K562 (cell line): ENCODE measurements around the gene MIEF2. TPM values are rescaled to one million over a fixed set of nuclear protein-coding genes. Genes with fewer than 3 reads are reported as not detected.

Source experiments
- ATAC-seq: fragments of 200-7000 bp; cut with Tn5 transposase; 3 replicates; pipeline ENCODE4 v1.9.1; 2020; ENCODE audit warnings: moderate library complexity
- BruUV-seq: library from RNA; stranded (reverse); fragments of 400-500 nt; replicated peaks from 2 replicates; lab custom pipeline; 2021; lab: Mats Ljungman, UMichigan
- CTCF ChIA-PET: fragments of 300-600 bp; formaldehyde crosslinking; extraction: SDS; loops from one replicate; lab custom pipeline; 2021; ENCODE audit warnings: low intra/inter-chr PET ratio; lab: Yijun Ruan, JAX
- POLR2A ChIA-PET: fragments of 300-600, 350-650 bp; sonication (Branson Sonifier 250); formaldehyde crosslinking; extraction: SDS; loops from one replicate; lab custom pipeline; 2021; ENCODE audit warnings: antibody characterized with exemption, inconsistent platforms; lab: Yijun Ruan, JAX
- DNase-seq, 4 experiments: peaks; one replicate each; pipeline versions ENCODE4 v3.0.0 to v3.0.0-alpha.2; 2011 to 2018; ENCODE audit warnings: low spot score in 3 of 4, mixed read lengths in 3 of 4; ENCODE audit errors: extremely low read depth in 1 of 4
- FAIRE-seq: peaks from 2 replicates; lab custom pipeline; 2011; peaks lifted over from hg19 to GRCh38; lab: Jason Lieb, UNC
- H2AFZ ChIP-seq: 2 replicates; pipeline ENCODE4 v1.6.0; 2011; ENCODE audit warnings: low read depth, low read length, control low read depth, inconsistent platforms
- H3K27ac ChIP-seq: fragments of 200-600 bp; 3 replicates; pipeline ENCODE4 v1.8.0; 2011; ENCODE audit warnings: low read depth, mild to moderate bottlenecking, control low read depth, inconsistent platforms, low read length, moderate library complexity, mixed read lengths; ENCODE audit errors: extremely low read depth
- H3K27me3 ChIP-seq, 2 experiments: fragments of 300-600 bp in 1 of 2; 2 replicates in 1 of 2; 3 replicates in 1 of 2; pipeline versions ENCODE4 v1.6.0 to v1.8.0; 2011; ENCODE audit warnings: inconsistent platforms in 2 of 2, low read length in 2 of 2, mild to moderate bottlenecking in 1 of 2, mixed read lengths in 1 of 2, moderate library complexity in 1 of 2; ENCODE audit not compliant: control insufficient read depth in 2 of 2, insufficient read depth in 2 of 2
- H3K36me3 ChIP-seq: fragments of 300-600 bp; 3 replicates; pipeline ENCODE4 v1.8.0; 2011; ENCODE audit warnings: mild to moderate bottlenecking, low read length, inconsistent platforms; ENCODE audit not compliant: control insufficient read depth, insufficient read depth
- H3K4me1 ChIP-seq, 2 experiments: fragments of 200-600 bp in 1 of 2; replicated peaks in 1 of 2; 2 replicates in 1 of 2; 3 replicates in 1 of 2; pipeline versions ENCODE4 v1.5.1 to v1.8.0; 2011; ENCODE audit warnings: inconsistent platforms in 2 of 2, low read length in 2 of 2, mild to moderate bottlenecking in 1 of 2, mixed read lengths in 1 of 2, moderate library complexity in 1 of 2; ENCODE audit not compliant: control insufficient read depth in 2 of 2, insufficient read depth in 2 of 2
- H3K4me2 ChIP-seq: 2 replicates; pipeline ENCODE4 v1.6.1; 2011; ENCODE audit warnings: low read length, control low read depth, inconsistent platforms, mixed read lengths; ENCODE audit not compliant: insufficient read depth
- H3K4me3 ChIP-seq: fragments of 200-600 bp; sonication (generic), shearing (Covaris generic); 2 replicates; pipeline ENCODE4 v1.5.1; 2016; ENCODE audit warnings: control low read depth, inconsistent platforms
- H3K79me2 ChIP-seq: fragments of 200-600 bp; 3 replicates; pipeline ENCODE4 v1.8.0; 2011; ENCODE audit warnings: low read length, inconsistent platforms; ENCODE audit not compliant: control insufficient read depth, insufficient read depth
- H3K9ac ChIP-seq, 2 experiments: 2 replicates each; pipeline versions ENCODE4 v1.6.0 to v1.6.1; 2011; ENCODE audit warnings: low read depth in 2 of 2, low read length in 2 of 2, control low read depth in 1 of 2, inconsistent platforms in 1 of 2, mild to moderate bottlenecking in 1 of 2, mixed read lengths in 1 of 2; ENCODE audit not compliant: insufficient read depth in 1 of 2
- H3K9me1 ChIP-seq: one replicate; pipeline ENCODE4 v1.6.0; 2011; ENCODE audit warnings: inconsistent platforms, mild to moderate bottlenecking, low read length, moderate library complexity; ENCODE audit not compliant: control insufficient read depth, insufficient read depth
- H3K9me3 ChIP-seq: replicated peaks from 2 replicates; pipeline ENCODE4 v1.5.1; 2011; ENCODE audit warnings: low read depth, low read length, inconsistent platforms; ENCODE audit not compliant: control insufficient read depth, insufficient read depth
- H4K20me1 ChIP-seq: replicated peaks from 2 replicates; pipeline ENCODE4 v1.6.1; 2011; ENCODE audit warnings: low read length, inconsistent platforms, mixed read lengths; ENCODE audit not compliant: control insufficient read depth, insufficient read depth
- DIDO1 ChIP-seq: fragments of 450-650 bp; IDR thresholded peaks from 2 replicates; pipeline ENCODE4 v1.6.1; 2016; ENCODE audit warnings: low read depth, missing biosample characterization, missing genetic modification characterization
- HCFC1 ChIP-seq: IDR thresholded peaks from 2 replicates; pipeline ENCODE4 v1.6.1; 2012; ENCODE audit warnings: low read depth, low read length, improper control_type of control experiment
- HSF4 ChIP-seq: fragments of 250-450 bp; sonication (Bioruptor Pico); IDR thresholded peaks from 2 replicates; pipeline ENCODE4 v2.1.2; 2022; ENCODE audit warnings: mild to moderate bottlenecking, moderate library complexity, borderline replicate concordance
- MEIS2 ChIP-seq: fragments of 450-650 bp; IDR thresholded peaks from 2 replicates; pipeline ENCODE4 v1.6.1; 2014; ENCODE audit warnings: mild to moderate bottlenecking; ENCODE audit not compliant: partially characterized antibody
- RNF2 ChIP-seq: sonication (generic); IDR thresholded peaks from 2 replicates; pipeline ENCODE4 v1.6.1; 2016
- ZNF75A ChIP-seq: fragments of 450-650 bp; formaldehyde crosslinking; IDR thresholded peaks from 2 replicates; pipeline ENCODE4 v1.4.0; 2020; ENCODE audit warnings: mild to moderate bottlenecking
- WGBS: fragments of 100-300 bp; shearing (Covaris generic); methylation state at CpG from one replicate; pipeline ENCODE4 v1.1.6; 2016; ENCODE audit warnings: low coverage, mixed read lengths; ENCODE audit not compliant: insufficient coverage; ENCODE audit errors: missing lambda C conversion rate; 5-methylcytosine and 5-hydroxymethylcytosine counted together
- in situ Hi-C: fragments of 300-500 bp; cut with MboI; formaldehyde crosslinking; loops from 4 replicates; pipeline ENCODE4 v1.15.0; 2018; ENCODE audit warnings: inconsistent platforms, mixed read lengths
- intact Hi-C: fragments of 100-400 bp; cut with micrococcal nuclease; formaldehyde crosslinking; loops from 2 replicates; pipeline ENCODE4 v1.14.2; 2022
- polyA plus RNA-seq, 8 experiments: library from polyadenylated mRNA; depleted of rRNA in 4 of 8; stranded (reverse) in 5 of 8; unstranded in 3 of 8; fragments of >200 nt; fragmentation: Nextera tagmentation in 2 of 8; fragmentation: Illumina TruSeq in 1 of 8; extraction: Ambion mirVana in 2 of 8; extraction: Trizol in 1 of 8; gene quantifications; 2 replicates each; pipeline versions ENCODE4 v1.2.1 to v1.2.3, GENCODE V29; 2011 to 2014; ENCODE audit warnings: inconsistent platforms in 1 of 8, missing spikeins in 1 of 8
- total RNA-seq, 7 experiments: library from RNA; depleted of rRNA in 6 of 7; stranded (reverse); fragments of >200 nt in 6 of 7; fragmentation: Illumina TruSeq in 2 of 7; extraction: Trizol in 2 of 7; gene quantifications; 2 replicates each; pipeline versions ENCODE4 v1.2.1 to v1.2.3, GENCODE V29; 2011 to 2021; ENCODE audit warnings: low replicate concordance in 1 of 7
- TF ChIP-seq, protein P1 (sequence below): sonication (generic); formaldehyde crosslinking; IDR thresholded peaks from 2 replicates; pipeline ENCODE4 v1.8.1; 2023; ENCODE audit warnings: mild to moderate bottlenecking, missing genetic modification reagents
- TF ChIP-seq, protein P2 (sequence below): fragments of 450-650 bp; formaldehyde crosslinking; IDR thresholded peaks from 2 replicates; pipeline ENCODE4 v1.4.0; 2022; ENCODE audit warnings: mild to moderate bottlenecking, moderate library complexity

The MIEF2 gene
- total and polyA plus RNA-seq, 9 of the 15 experiments (the other 6 are each of a cell fraction or from before 2014, with no cell fraction given), result 0.10 to 8.2 (median 2.4) TPM

- peaks cover 3 to 24% of the 10 kb centered on the region in 2 experiments; a peak in 4 of 5 replicates for H3K4me1 ChIP-seq
- H3K4me3 ChIP-seq, result no peak overlapping the region
- peaks cover 70% of the 10 kb centered on the region; the same call in 2 of the 3 replicates for H3K36me3 ChIP-seq
- intact Hi-C loops (no loop called here), in situ Hi-C loops (no loop called here)
- peaks cover 2% of the 10 kb centered on the region for H3K9me1 ChIP-seq
- ChIA-PET CTCF (no interaction called here), POLR2A (interaction anchor here (0.9 kb wide), 1 partner anchor 8 kb away, joined by 3 read pairs; the partner anchor contains the start of gene FLII)
- TF ChIP-seq DIDO1 (no peak), MEIS2 (no peak), ZNF75A (no peak), HCFC1 (no peak), HSF4 (CRISPR knock-in tag) (no peak), RNF2 (no peak)
- TF ChIP-seq, protein P1, sequence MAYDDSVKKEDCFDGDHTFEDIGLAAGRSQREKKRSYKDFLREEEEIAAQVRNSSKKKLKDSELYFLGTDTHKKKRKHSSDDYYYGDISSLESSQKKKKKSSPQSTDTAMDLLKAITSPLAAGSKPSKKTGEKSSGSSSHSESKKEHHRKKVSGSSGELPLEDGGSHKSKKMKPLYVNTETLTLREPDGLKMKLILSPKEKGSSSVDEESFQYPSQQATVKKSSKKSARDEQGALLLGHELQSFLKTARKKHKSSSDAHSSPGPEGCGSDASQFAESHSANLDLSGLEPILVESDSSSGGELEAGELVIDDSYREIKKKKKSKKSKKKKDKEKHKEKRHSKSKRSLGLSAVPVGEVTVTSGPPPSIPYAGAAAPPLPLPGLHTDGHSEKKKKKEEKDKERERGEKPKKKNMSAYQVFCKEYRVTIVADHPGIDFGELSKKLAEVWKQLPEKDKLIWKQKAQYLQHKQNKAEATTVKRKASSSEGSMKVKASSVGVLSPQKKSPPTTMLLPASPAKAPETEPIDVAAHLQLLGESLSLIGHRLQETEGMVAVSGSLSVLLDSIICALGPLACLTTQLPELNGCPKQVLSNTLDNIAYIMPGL, result no peak
- TF ChIP-seq, protein P2, sequence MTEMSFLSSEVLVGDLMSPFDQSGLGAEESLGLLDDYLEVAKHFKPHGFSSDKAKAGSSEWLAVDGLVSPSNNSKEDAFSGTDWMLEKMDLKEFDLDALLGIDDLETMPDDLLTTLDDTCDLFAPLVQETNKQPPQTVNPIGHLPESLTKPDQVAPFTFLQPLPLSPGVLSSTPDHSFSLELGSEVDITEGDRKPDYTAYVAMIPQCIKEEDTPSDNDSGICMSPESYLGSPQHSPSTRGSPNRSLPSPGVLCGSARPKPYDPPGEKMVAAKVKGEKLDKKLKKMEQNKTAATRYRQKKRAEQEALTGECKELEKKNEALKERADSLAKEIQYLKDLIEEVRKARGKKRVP (CRISPR knock-in tag), result no peak
- ATAC-seq (no peak), DNase-seq (no peak), FAIRE-seq (no peak)
- H2AFZ ChIP-seq, result no peak overlapping the region
- peaks cover 3% of the 10 kb centered on the region; the same call in 1 of the 2 replicates for H4K20me1 ChIP-seq
- BruUV-seq, result no TSS peak
- H3K9ac ChIP-seq, result no peak overlapping the region
- 40% methylated on average over 4 of the region's 9 CpGs for WGBS
- no peaks in the 10 kb centered on the region for H3K9me3 ChIP-seq
- no peaks in the 10 kb centered on the region for H3K27me3 ChIP-seq
- no peaks in the 10 kb centered on the region for H3K79me2 ChIP-seq
- no peak overlapping the region for H3K27ac ChIP-seq
- H3K4me2 ChIP-seq, result no peak overlapping the region
Measured at GRCh38 chr17:18250259-18250658, 10.2 kb upstream of the MIEF2 start.
